DMS114 treated with DMSO at 0.1 percent for 48 hours (cell line): ENCODE results near the gene DDN.

ENCODE experiments used
- DNase-seq: peaks from one replicate; lab custom pipeline; 2025; ENCODE audit not compliant: unreplicated experiment; lab: John Stamatoyannopoulos, UW

DDN gene

DNA sequence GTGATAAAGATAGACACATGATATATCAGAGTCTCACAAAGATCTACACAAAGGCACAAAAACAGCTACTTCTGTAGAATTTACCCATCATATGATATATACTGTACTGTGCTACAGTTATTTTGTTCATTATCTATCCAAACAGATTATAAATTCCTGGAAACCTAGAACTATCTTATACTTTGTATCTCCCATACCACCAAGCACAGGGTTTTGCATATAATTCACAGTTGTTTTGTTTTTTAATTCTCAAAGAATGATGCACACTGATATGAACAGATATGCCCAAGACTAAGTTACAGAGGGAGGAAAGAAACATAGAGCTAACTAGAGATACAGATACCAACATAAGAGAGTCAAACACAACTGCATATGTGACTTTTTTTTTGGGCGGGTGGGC lies 16.0 kb upstream of the DDN start:
- no peak for DNase-seq

DNA sequence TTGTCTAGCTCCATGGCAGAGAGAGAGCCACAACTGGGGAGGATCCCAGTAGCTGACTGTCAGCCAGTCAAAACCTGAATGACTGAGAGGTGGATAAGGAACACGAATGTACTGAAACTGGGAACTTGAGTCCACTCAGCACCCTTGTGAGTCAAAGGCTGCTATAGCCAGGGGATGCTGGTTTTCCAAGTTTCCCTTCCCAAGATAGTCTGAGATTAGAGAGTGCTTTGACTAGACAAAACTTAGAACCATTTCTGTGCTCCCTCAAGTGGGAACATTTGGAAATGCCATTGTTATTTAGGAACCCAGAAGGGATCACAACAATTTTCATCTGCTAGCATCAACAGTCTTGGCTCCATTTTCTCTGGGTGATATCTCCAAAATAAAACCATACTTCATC lies 15.4 kb upstream of the DDN start:
- no peak for DNase-seq

DNA sequence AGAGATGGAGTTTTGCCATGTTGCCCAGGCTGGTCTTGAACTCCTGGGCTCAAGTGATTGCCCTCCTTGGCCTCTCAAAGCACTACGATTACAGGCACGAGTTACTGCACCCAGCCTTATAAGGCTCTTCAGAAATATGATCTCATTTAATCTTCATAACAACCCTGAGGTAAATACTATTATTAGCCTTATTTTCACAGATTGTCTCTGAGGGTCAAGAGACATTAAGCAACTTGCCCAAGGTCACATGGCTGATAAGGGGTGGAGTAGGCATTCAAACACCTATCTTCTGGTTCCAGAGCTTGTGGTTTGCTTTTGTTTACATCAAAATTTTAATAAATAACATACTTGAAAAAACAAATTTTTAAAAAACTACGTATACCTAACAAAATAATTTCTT lies 14.3 kb upstream of the DDN start:
- no peak for DNase-seq

DNA sequence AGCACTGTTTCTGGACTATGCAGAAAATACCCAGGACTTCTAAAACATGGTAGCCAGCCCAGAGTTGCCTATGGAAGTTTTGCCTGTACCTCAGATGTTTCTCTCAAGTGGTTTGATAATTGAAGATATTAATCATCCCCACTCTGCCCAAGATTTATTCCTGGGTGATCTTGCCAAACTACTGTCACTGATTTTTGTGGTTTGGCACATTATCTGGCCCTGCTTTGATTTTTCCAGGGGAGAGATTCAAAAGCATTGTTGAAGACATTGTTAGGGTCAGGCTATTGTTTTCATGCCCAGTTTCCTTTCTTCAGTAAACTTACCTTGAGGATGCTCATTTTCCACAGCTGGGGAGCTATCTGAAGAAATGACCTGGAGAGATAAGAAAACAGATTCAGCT lies 13.6 kb upstream of the DDN start:
- no peak for DNase-seq

DNA sequence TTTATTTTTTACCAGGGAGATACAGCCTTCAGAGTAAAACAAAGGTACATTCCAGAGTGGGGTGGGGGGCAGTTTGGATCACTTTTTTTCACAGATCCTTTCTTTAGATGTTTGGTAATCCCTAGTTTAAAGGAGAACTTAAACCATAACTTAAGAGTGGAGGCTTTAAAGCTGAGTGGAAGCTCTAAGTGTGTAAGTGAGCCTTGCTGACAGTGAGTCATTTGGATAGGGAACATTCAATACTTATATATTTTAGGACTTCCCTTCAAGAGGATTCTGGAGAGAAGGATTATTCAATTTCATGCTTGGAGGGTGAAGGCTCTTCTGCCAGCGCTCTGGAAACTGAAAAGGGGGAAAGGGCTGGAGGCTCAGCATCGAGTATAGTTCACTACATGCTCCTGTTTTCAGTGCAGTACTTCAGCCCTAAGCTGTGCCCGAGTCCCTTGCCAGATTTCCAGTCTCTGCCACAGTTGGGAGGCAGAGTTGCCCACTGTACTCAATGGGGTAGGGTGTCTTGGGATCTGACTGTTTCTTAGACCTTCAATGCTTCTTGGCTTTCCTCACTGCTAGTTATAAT lies 11.0 kb upstream of the DDN start:
- no peak for DNase-seq

DNA sequence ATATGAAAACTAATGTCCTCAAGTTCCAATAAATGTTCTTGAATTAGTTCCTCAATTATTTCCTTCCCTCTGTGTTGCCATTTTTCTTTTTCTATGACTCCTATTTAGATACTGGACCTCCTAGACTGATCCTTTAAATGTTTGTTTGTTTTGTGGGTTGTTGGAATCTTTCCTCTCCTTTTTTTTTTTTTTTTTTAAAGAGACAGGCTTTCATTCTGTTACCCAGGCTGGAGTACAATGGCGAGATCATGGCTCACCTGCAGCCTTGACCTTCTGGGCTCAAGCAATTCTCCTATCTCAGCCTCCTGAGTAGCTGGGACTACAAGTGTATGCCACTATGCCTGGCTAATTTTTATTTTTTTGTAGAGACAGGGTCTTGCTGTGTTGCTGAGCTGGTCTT lies 9.8 kb upstream of the DDN start:
- DNase-seq, result no peak

DNA sequence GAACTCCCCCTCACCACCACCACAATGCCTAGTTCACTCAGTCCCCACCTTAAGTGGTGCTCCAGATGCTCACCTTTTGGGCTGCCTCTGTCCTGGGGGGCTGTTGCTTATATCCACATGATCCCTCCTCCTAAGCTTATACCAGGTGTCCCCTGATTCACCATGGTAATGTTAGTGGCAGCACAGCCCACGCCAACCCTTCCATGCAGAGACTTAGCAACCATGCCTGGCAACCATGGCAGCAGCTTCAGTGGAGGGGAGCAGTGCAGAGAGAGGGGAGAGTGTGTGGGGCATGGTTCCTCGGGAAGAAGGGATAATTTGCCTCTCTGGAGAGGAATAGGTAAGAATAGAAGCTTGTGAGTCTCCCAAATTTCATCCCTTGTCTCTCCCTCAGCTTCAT lies 1.2 kb upstream of the DDN start:
- DNase-seq, result no peak

DNA sequence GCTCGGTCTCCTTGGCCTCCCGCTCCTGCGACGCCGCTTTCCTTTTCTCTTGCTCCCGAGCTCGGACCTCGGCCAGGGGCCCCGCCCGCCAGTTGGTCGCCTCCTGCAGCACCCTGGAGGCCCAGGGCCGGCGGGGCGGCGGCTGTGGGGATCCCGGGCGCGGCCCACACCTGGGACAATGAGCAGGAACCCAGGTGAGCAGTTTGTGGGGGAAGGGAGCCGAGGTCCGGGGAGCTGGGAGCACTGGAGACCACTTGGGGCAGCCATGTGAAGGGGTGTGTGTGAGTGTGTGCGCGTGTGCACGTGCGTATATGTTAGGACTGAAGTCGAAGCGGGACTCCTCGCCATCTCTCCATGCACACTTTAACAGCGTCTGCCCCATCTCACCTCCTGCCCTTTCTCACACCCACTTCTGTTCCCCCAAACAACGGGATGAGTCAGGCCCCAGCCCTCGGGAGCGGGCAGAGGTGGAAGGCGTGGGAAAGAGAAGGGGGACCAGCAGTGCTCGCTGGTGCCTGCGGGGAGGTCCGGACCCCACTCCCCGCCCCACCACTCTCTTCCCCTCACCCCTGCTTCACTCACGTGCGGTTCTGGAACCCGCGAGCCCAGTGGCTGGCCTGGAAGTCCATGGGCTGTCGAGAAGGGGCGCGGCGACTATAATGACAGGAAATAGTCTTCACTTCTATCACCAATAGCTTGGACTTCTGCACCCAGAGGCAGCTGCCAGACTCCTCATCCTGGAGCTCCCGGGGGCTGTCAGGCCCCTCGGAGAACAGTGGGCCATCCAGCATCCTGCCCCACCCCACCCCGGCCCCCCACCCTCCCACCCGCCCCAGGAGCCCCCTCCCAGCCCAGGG lies 450 bp downstream of the DDN start:
- no peak for DNase-seq

DNA sequence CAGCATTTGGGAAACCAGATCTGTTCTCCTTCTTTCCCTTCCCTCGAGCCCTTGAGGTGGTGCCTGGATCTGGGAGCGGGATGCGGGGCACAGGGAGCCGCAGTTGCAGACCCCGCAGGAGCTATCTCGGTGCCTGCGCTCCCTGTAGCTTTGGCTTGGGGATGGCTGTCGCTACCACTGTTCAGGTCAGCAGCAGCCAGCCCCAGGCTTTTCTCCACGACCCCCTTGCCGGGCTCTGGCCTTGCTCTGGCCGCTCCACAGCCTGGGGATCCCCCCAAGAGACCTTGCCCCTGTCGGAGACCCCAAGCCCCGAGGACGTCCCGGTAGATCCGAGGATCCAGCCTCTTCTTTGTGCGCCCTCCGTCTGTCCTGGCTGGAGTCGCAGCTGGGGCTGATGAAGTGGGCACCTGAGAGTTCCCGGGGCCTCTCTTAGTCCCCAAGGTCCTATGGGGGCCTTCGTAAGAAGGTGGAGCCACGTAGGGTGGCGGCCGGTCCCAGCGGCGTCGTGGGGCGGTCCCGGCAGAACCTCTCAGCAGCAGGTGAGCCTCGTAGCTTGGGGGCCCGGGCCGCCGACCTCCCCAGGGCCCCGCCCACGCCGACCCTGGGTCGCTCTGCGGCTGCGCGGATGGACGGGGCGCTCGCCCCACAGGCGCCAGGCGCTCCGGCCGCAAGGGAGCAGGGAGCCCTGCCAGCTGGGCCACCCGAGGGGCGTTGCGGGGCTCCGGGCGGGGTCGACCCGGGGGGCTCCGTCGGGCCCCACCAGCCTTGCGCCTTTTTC lies 1.3 kb downstream of the DDN start:
- DNase-seq, result no peak

DNA sequence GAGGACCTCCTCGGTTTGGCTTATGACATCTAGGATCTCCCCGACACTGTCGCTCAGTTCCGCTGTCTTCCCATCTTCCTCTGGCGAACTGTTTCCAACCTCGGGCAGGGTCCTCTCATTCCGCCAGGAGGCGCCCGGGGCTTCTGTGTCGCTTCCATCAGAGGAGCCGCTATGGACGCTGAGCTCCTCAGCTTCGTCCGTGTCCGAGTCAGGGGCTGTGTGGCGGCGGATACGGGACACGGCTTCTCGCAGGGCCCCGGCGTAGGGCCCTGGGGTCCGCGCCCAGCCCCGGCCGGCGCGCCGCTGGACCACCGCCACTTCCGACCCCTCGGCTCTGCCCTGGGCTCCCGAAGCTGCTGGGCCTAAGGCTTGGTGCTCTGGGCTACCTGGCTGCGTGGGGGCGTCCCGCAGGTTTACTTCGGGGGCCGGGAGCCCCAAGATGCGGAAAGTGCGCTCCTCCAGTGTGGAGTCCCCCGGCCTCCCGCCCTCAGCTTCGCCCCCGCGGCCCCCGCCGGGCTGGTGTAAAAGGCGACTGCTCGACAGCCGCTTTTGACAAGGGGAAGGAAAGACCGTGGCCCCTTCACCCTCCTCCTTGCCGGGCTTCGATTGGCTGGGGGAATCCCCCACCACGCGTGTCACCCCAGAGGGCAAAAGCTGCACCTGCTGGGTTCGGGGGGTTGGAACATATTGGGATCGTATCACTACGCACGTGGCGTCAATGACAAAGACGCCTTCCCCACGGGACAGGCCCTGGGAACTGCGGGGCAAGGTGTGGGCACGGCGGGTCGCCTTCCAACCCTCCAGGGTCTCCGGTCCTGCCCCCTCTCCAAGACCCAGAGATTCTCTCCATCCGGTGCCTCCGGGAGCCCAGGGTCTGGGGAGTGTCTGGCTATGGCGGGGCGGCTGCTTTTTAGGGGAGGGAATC lies 2.1 kb downstream of the DDN start:
- peak; percentile 39 for DNase-seq

DNA sequence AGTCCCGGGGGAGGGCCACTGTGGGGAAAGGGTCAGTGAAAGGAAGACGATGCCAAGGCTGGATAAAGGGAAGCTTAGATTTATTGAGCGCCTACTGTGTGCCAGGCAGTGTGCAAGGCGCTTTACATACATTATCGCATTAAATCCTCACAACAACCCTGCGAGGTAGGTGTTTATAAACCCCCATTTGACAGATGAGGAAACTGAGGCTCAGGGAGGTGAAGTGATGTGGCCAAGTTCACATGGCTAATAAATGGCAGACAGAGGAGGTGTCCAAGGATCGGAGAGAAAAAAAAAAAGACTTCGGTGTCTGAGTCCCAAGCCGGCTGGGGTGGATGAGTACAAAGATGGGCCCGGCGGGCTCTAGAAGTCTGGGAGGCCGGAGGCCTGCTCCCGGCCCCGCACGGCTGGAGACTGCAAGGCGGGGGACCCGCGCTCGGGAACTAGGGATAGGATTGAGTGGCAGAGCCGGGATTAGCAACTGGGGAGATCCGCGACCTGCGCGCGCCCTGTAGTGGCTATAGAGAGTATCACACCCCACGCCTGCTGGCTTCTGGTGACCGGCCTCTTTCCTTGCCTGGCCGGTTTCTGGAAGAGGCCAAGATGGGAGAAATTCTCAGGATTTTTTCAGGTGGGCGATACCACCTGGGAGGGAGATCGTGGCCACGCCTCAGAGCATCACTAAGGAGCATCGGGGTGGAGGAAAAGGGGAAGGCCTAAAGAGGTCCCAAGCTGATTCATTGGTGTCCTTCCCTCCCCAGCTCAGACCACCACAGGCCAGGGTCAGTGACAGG lies 3.9 kb downstream of the DDN start:
- peak; percentile 57 for DNase-seq

DNA sequence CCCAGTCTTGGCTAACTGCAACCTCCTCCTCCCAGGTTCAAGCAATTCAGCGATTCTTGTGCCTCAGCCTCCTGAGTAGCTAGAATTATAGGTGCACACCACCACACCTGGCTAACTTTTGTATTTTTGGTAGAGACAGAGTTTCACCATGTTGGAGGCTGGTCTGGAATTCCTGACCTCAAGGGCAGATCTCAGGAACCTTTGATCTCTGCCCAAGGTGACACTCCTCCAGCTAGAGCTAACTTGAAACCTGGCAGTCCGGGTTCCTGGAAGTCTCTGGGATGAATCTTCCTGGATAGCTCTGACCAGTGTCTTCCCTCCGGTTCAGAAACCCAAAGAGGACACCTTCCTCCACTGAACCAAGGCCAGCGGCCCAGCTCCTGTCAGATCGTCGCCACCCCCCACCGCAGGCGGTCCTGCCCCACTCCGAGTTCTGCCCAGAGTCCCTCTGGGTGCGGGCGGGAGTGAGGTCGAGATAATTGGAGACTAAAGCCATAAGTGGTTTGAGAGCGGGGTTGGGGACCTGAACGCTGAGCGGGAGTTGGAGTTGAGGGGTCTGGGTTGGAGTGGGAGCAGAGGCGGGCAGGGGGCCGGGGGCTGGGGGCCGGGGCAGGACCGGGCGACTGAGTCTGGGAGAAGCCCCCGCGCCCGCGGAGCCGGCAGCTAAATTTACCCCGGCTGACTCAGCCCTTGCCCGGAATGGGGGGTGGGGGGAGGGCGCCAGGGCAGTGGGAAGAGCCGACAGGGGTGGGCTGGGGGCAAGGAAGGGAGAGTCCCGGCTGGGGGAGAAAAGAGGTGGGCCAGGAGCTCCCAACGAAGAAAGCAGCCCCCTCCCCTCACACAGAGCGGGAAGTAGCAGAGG lies 4.7 kb downstream of the DDN start:
- no peak for DNase-seq

DNA sequence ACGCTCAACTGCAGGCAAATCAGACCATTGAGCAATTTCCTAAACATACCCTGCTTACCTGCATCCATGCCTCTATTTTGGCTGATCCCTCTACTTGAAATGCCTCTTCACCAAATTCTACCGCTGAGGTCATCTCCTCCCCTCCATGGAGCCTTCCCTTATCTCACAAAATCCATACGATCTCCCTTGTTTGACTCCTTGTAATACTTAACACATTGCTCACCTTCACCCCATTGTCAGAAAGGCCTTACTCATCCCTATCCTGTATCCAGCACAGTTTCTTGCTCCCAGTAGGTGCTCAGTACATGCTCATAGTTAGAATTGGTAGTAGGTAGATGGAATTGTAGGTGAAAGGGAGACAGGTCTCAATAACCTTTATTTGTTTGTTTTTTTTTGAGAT lies 5.4 kb downstream of the DDN start:
- no peak for DNase-seq

DNA sequence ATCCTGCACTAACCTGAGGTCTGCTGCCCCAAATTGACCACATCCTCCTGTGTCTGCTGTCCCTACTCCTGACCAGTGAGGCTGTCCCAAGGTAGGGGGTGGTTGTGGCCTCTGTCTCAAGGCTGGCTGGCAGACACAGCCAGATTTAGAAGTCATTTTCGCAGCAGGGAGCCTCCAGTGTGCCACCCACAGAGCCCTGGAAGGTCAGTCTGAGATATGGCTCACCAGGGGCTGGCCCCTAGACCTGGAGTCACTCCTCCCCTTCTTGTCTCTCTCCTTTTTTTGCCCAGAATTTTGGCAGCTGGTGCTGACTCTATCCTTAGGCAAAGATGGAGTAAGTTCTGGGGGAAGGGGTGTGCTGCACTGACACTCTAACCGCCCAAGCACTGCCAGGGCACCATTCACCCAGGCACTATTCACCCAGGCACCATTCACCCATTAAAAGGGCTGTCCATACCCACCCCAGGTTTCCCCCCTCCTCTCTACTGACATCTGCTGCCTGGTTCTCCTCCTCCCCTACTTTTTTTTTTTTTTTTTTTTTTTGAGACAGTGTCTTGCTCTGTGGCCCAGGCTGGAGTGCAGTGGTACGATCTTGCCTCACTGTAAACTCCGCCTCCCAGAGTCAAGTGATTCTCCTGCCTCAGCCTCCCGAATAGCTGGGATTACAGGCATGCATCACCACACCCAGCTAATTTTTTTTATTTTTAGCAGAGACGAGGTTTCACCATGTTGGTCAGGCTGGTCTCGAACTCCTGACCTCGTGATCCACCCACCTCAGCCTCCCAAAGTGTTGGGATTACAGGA lies 7.7 kb downstream of the DDN start:
- DNase-seq, result no peak

DNA sequence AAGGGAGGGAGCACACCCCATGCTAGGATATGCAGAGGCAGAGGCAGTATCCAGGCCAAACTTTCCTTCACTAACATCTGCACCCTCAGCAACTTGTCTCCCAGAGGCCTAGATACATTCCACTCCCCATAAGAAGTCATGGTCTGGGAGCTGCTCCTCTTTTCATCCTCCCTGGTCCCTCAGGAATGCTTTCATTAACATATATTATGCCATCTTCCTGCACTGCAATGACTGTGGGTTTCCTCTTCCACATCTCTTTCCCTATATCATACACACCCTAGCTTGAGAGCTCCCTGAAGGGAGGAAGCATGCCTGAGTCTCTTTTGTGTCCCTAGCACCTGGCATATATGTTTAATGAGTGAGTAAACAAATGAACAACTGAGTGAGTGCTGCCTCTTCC lies 8.6 kb downstream of the DDN start:
- no peak for DNase-seq

DNA sequence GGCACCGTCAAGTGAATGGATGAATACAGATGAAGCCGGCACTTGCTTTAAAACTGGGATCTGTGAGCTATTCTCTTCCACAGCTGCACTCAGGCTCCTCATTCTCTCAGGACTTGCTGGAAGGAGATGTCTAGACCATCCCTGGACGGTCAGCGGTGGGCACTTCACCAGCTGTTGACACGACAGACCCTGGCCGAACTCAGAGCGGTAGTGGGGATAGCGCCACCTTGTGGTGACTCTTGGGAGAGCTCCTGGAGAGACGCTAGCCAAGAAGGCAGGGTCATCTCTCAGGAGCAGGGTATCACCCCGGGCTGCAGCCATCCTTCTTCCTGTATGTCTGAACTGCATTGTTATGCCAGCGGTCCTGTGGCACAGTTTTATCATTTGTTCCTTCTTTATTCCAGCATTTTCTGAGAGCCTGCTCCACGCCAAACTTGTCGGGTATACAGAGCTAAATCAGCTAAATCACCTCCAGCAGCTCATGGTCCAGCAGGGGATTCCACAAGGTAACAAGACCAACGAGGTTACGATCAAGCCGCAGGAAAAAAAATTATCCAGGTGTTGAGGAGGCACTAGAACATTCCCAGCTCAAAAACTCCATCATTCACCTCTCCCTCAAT lies 11.0 kb downstream of the DDN start:
- peak; percentile 33 for DNase-seq

DNA sequence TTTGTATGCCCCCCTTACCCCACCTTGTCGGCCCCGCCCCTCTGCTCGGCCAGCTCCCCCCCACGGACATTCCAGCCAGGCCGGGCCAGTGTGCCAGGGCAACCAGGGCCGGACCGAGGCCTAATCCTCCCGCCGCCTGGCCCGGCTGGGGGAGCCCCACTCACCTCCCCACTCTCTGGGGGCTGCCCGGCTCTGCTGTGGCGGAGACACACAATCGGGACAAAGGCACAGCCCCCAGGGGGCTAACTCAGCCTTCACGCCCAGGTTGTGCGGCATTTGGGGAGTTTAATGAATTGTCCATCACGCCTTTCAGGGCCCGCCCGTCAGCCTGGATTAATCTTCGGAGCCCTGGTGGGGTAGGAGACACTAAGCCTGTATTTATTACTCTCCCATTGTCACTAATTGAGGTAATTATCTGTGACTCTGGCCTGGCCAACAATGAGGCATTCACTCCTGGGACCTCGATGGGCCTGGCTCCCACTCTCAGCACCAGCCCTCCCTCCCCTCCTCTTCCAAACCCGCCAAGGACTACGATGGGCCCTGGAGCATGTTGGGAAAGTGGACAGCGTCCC lies 12.4 kb downstream of the DDN start:
- no peak for DNase-seq

DNA sequence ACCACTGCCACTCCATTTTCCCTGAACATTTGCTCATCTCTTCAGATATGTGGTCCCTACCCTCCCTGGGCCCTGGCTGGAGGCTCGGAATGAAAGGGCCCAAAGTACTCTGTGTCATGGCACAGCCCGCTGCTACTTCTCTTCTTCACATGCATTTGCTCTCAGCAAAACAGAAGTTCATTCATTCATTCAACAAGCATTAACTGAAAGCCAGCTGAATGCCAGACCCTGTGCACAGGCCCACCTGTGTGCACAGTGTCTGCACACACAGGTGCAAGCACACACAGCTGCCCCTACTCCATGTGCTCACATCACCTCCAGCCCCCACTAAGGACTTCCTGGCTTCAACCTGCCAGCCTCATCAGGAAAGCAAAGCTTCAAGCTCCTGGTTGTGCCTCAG lies 13.3 kb downstream of the DDN start:
- DNase-seq, result no peak
